Stimulated activated CD8-positive, alpha-beta memory T cell treated with anti-CD3 and anti-CD28 coated beads, Interleukin-2, amount 100 ng/mL, for 1 hour (primary cell): ENCODE results near the gene MSH3.
"Not testable (repeated sequence)": the region's sequence is repeated elsewhere in the genome, so short reads cannot be mapped to it uniquely, and the experiment has no call there.

ENCODE experiments used
- DNase-seq, 2 donors: peaks; one replicate each; pipeline ENCODE4 v3.0.0-alpha.2; 2020; ENCODE audit warnings: low read depth in 2 of 2

MSH3 gene

GRCh38 chr5:80853413-80853812, 199.0 kb downstream of the MSH3 start:
- DNase-seq: no peak

- no peak for DNase-seq
Observed at GRCh38 chr5:80854583-80854982, 200.1 kb downstream of the MSH3 start.

DNA sequence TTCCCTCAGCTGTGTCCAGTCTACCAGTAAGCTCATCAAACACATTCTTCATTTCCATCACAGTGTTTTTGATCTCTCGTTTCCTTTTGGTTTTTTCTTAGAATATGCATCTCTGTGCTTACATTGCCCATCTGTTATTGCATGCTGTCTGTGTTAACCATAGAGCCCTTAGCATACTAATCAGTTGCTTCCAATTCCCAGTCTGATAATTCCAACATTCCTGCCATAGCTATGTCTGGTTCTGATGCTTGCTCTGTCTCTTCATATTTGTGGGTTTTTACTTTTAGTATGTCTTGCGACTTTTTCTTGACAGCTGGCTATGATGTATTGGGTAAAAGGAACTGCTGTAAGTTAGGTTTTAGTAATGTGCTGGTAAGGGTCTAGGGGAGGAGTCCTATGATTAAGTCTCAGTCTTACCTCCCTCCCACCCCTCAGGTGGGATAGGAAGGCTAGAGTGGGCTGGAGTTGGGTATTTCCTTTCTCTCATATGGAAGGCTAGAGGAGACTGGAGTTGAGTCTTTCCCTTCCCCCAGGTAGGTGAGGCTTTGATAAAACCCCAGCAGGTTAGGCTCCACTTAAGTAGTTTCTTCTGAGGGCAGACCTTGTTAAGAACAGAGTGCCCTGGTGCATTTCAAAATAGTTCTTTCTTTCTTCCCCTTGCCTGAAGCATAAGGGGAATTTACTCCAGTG, 206.6 kb downstream of the MSH3 start:
- DNase-seq: no peak

- DNase-seq: no peak
Observed at GRCh38 chr5:80863708-80864107, 209.3 kb downstream of the MSH3 start.

GRCh38 chr5:80864109-80864508, 209.7 kb downstream of the MSH3 start:
- DNase-seq: no peak

DNA sequence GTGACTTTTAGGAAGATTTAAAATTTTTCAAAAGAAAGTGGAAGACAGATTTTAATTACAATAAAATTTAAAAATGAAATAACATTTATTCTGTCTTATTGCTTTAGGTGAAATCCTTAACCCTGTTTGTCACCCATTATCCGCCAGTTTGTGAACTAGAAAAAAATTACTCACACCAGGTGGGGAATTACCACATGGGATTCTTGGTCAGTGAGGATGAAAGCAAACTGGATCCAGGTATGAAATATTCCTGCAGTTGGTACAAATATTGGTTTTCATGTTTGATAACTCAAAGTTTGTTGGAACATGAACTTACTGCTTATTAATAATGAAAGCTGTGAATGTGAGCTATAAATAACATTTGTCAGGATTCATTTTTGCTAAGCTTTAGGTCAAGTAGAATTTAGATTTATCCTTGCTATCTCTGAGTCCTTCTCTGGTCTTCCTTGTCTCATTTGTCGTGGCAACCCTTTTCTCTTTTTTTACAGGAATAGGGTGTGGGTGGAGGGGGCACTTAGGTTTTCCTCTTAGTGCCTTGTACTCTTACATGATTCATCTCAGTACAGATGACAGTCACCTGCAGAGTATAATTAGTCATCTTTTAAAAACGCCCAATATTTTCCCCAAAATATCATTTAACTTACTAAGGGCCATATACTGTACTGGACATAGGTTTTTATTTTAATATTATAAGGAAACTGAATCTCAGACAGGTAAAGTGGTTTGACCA, 210.4 kb downstream of the MSH3 start:
- DNase-seq: no peak

DNA sequence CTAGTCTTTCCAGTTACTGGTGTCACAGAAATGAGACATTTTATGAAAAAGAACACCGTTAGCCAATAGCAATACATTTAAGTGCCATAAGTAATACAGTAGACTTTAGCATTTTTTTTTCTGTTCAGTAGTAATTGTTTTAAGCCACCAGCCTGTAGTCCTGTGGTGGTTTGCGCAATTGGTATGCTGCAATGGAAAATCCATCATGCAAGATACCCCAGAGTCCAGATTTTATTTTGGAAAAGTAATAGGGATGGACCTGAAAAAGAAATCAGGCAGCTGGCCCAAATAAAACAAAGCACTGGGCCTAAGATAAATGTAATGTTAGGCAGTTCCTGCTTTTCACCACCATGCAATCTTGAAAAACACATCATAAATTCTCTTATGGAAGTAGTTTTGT, 211.1 kb downstream of the MSH3 start:
- DNase-seq: no peak

- no peak for DNase-seq
Observed at GRCh38 chr5:80866371-80866770, 211.9 kb downstream of the MSH3 start.

- DNase-seq: no peak
Observed at GRCh38 chr5:80867233-80867632, 212.8 kb downstream of the MSH3 start.

DNA sequence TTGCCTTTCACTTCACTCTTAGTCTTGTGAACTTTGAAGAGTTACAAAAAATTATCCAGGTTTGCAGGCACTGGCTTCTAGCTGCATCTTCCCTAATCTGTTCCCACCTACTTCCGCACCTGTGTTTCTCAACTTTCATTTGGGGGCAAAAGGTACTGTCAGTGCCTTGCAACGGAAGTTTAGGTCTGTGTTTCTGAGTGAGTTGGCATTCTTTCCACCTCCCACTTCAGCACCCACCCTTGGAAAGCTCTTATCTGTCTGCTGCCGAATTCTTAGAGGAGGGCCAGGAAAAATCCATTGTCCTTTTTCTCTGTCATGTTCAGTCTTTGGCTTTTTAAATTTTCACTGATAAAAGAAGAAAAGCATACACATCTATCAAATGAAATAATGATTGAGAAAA, 216.0 kb downstream of the MSH3 start:
- DNase-seq: no peak

DNA sequence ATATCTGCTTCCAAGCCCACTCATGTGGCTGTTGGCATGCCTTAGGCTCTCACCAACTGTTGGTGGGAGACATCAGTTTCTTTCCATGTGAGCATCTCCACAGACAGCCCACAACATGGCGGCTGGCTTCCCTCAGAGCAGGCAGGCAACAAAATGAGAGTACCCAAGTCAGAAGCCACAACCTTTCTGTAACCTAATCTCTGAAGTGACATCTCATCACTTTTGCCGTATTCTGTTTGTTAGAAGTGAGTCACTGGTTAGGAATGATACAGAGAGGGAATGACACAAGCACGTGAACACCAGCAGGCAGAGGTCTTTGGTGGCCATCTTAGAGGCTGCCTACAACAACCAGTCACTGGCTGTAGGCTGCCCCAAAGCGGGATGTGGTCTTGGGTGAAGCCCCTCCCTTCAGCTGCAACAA, 217.1 kb downstream of the MSH3 start:
- DNase-seq: no peak

GRCh38 chr5:80874162-80874561, 219.7 kb downstream of the MSH3 start:
- DNase-seq: no peak

GRCh38 chr5:80877592-80877991, 223.1 kb downstream of the MSH3 start:
- DNase-seq: no peak

DNA sequence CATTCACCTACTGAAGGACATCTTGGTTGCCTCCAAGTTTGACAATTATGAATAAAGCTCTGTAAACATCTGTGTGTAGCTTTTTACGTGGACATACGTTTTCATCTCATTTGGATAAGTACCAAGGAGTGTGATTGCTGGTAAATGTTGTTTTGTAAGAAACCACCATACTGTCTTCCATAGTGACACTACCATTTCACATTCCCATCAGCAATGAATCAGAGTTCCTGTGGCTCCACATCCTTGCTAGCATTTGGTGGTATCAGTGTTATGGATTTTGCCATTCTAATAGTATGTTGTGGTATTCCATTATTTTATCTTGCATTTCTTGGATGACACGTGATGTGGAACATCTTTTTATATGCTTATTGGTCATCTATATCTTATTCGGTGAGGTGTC, 227.3 kb downstream of the MSH3 start:
- DNase-seq: no peak

GRCh38 chr5:80883390-80883789, 228.9 kb downstream of the MSH3 start:
- not testable (repeated sequence) for DNase-seq

GRCh38 chr5:80884086-80884813, 229.8 kb downstream of the MSH3 start:
- DNase-seq: no peak

DNA sequence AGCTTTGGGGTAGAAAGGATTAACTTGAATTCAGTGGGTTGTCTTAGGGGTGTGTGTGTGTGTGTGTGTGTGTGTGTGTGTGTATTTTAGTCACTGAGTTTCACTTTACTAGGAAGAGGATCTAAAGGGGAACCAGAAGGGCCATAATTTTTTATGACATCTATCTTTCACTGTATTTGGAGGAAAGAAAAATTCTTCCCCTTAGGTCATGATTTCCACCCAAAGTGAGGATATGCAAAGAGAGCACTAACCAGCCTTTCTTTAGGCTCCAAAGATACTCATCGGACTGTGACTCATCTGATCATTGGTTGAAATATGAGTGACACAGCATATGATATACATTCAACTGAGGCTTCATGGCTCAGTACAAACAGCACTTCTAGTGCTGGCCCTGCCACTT, 230.5 kb downstream of the MSH3 start:
- no peak for DNase-seq

GRCh38 chr5:80885396-80886000, 231.0 kb downstream of the MSH3 start:
- no peak for DNase-seq

GRCh38 chr5:80894083-80894482, 239.6 kb downstream of the MSH3 start:
- DNase-seq: no peak

DNA sequence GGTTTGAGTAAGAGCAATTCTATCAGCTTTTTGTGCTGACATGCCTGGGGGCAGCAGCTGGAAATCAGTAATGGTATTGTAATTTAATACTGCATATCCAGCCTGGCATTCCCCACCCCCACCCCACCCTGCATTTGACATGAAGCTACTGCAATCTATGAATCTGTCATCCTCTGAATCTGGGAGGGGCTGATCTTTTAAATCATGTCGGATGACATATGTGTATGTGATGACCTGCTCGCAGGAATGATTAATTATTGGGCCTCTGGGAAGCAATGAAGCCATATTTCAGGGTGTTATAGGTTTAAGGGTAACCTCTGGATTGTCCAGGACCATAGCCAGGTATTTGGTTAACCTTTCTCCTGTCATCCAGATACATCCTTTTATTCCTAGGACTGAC, 241.1 kb downstream of the MSH3 start:
- DNase-seq: no peak

DNA sequence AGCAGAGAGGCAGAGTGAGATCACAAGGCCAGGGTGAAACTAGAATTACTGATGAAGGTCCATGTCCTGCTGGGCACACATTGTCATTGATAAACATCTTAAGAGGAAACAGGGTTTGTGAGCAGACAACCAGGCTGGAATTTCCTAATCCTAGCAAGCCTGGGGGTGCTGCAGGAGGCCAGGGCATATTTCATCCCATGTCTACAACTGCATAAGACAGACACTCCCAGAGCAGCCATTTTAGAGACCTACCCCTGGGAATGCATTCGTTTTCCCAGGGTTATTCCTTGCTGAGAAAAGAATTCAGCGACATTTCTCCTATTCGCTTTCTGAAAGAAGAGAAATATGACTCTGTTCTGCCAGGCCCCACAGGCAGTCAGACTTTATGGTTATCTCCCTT, 248.2 kb downstream of the MSH3 start:
- not testable (repeated sequence) for DNase-seq

GRCh38 chr5:80904533-80905187, 250.2 kb downstream of the MSH3 start:
- no peak for DNase-seq
